Vagina (tissue), 2 donors: Measurements from ENCODE around the gene SNX27. TPM values are rescaled to one million over a fixed set of nuclear protein-coding genes. Genes with fewer than 3 reads are reported as not detected.

ENCODE experiments used
- DNase-seq, 2 donors: peaks; one replicate each; pipeline ENCODE4 v3.0.0-alpha.2; 2017; ENCODE audit errors: extremely low spot score in 2 of 2
- H3K27ac ChIP-seq: fragments of 200-600 bp; sonication (generic); one replicate; pipeline ENCODE4 v1.5.1; 2019
- H3K27me3 ChIP-seq: fragments of 200-600 bp; sonication (generic); one replicate; pipeline ENCODE4 v1.5.1; 2019
- H3K36me3 ChIP-seq, 2 donors: fragments of 200-600 bp; sonication (generic); one replicate each; pipeline ENCODE4 v1.5.1; 2017 to 2019
- H3K4me1 ChIP-seq: fragments of 200-600 bp; sonication (generic); one replicate; pipeline ENCODE4 v1.5.1; 2019
- H3K4me3 ChIP-seq, 2 donors: fragments of 200-600 bp; sonication (generic); 1 replicate in 1 of 2; 2 replicates in 1 of 2; pipeline ENCODE4 v1.5.1; 2016 to 2019
- H3K9me3 ChIP-seq: fragments of 200-600 bp; sonication (generic); one replicate; pipeline ENCODE4 v1.5.1; 2019
- POLR2A ChIP-seq, 2 donors: fragments of 450-650 bp; IDR thresholded peaks; one replicate each; pipeline ENCODE4 v1.6.1; 2017; ENCODE audit warnings: antibody characterized with exemption in 2 of 2, mild to moderate bottlenecking in 2 of 2, moderate library complexity in 2 of 2
- POLR2AphosphoS5 ChIP-seq, 2 donors: sonication (generic); formaldehyde crosslinking; IDR thresholded peaks; one replicate each; pipeline ENCODE4 v1.9.0; 2017; ENCODE audit warnings: antibody characterized with exemption in 2 of 2, mild to moderate bottlenecking in 2 of 2, low read depth in 1 of 2; ENCODE audit not compliant: insufficient read depth in 1 of 2
- intact Hi-C: fragments of 100-400 bp; cut with DNase I; formaldehyde crosslinking; loops from one replicate; pipeline ENCODE4 v1.15.1; 2023
- total RNA-seq: library from RNA; depleted of rRNA; stranded (reverse); fragments of >200 nt; gene quantifications from one replicate; pipeline ENCODE4 v1.2.3, GENCODE V29; 2016
- TF ChIP-seq, protein P1 (sequence below), 3 experiments: fragments of 450-650 bp in 2 of 3; fragments of 200-600 bp in 1 of 3; sonication (generic) in 1 of 3; IDR thresholded peaks; one replicate each; pipeline ENCODE4 v1.5.1; 2017 to 2019; ENCODE audit warnings: antibody characterized with exemption in 3 of 3, mild to moderate bottlenecking in 2 of 3, moderate library complexity in 2 of 3

The SNX27 gene
- total RNA-seq, 1 donor from 2014 or later = 50.6 TPM

- no peak overlapping the region for H3K4me3 ChIP-seq
- H3K27ac ChIP-seq = no peak overlapping the region
- intact Hi-C loops = no loop called here
- H3K9me3 ChIP-seq = no peaks in the 10 kb centered on the region
- H3K36me3 ChIP-seq = no peaks in the 10 kb centered on the region
- H3K27me3 ChIP-seq = no peaks in the 10 kb centered on the region
- TF ChIP-seq POLR2AphosphoS5 (IDR thresholded peaks at IDR 0.05; ENCODE audit: insufficient read depth in 1 of 2, low read depth in 1 of 2) (no peak), POLR2A (IDR thresholded peaks at IDR 0.05) (no peak)
- TF ChIP-seq, protein P1, sequence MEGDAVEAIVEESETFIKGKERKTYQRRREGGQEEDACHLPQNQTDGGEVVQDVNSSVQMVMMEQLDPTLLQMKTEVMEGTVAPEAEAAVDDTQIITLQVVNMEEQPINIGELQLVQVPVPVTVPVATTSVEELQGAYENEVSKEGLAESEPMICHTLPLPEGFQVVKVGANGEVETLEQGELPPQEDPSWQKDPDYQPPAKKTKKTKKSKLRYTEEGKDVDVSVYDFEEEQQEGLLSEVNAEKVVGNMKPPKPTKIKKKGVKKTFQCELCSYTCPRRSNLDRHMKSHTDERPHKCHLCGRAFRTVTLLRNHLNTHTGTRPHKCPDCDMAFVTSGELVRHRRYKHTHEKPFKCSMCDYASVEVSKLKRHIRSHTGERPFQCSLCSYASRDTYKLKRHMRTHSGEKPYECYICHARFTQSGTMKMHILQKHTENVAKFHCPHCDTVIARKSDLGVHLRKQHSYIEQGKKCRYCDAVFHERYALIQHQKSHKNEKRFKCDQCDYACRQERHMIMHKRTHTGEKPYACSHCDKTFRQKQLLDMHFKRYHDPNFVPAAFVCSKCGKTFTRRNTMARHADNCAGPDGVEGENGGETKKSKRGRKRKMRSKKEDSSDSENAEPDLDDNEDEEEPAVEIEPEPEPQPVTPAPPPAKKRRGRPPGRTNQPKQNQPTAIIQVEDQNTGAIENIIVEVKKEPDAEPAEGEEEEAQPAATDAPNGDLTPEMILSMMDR (IDR thresholded peaks at IDR 0.05) = no peak
- DNase-seq = no peak
- H3K4me1 ChIP-seq = peaks cover 26% of the 10 kb centered on the region
Measured at GRCh38 chr1:151715726-151716404, 104.0 kb downstream of the SNX27 start.

GRCh38 chr1:151716405-151716762 lies 104.5 kb downstream of the SNX27 start:
- Histone ChIP-seq H3K27ac (no peak overlapping the region), H3K4me1 (peaks cover 28% of the 10 kb centered on the region), H3K27me3 (no peaks in the 10 kb centered on the region), H3K4me3 (no peak overlapping the region), H3K36me3 (no peaks in the 10 kb centered on the region), H3K9me3 (no peaks in the 10 kb centered on the region)
- intact Hi-C loops = no loop called here
- TF ChIP-seq, protein P1 (IDR thresholded peaks at IDR 0.05) = no peak
- TF ChIP-seq POLR2AphosphoS5 (IDR thresholded peaks at IDR 0.05; ENCODE audit: insufficient read depth in 1 of 2, low read depth in 1 of 2) = no peak
- no peak for TF ChIP-seq POLR2A (IDR thresholded peaks at IDR 0.05)
- no peak for DNase-seq

- no peaks in the 10 kb centered on the region for H3K9me3 ChIP-seq
- no peak within 1 kb of the TSS for H3K27ac ChIP-seq
- DNase-seq = no peak
- H3K36me3 ChIP-seq = no peaks in the 10 kb centered on the region
- no peaks in the 10 kb centered on the region for H3K27me3 ChIP-seq
- H3K4me1 ChIP-seq = peaks cover 33% of the 10 kb centered on the region
- intact Hi-C loops = no loop called here
- TF ChIP-seq POLR2A (IDR thresholded peaks at IDR 0.05) = no peak
- TF ChIP-seq POLR2AphosphoS5 (IDR thresholded peaks at IDR 0.05; ENCODE audit: insufficient read depth in 1 of 2, low read depth in 1 of 2) = no peak
- TF ChIP-seq, protein P1 (IDR thresholded peaks at IDR 0.05) = no peak
- H3K4me3 ChIP-seq = no peak within 1 kb of the TSS
Measured at GRCh38 chr1:151716771-151717631, 105.2 kb downstream of the SNX27 start, which contains the start of gene CELF3. TSS of gene CELF3 (minus strand) at chr1:151716803. CDS start at chr1:151716020, 783 bp downstream.

GRCh38 chr1:151718011-151718431 lies 106.2 kb downstream of the SNX27 start:
- no peak overlapping the region for H3K4me3 ChIP-seq
- peaks cover 33% of the 10 kb centered on the region for H3K4me1 ChIP-seq
- H3K9me3 ChIP-seq = no peaks in the 10 kb centered on the region
- intact Hi-C loops = no loop called here
- DNase-seq = no peak
- TF ChIP-seq POLR2A (IDR thresholded peaks at IDR 0.05) (no peak), POLR2AphosphoS5 (IDR thresholded peaks at IDR 0.05; ENCODE audit: insufficient read depth in 1 of 2, low read depth in 1 of 2) (no peak)
- TF ChIP-seq, protein P1 (IDR thresholded peaks at IDR 0.05) = no peak
- no peak overlapping the region for H3K27ac ChIP-seq
- H3K36me3 ChIP-seq = no peaks in the 10 kb centered on the region
- no peaks in the 10 kb centered on the region for H3K27me3 ChIP-seq
